Right cardiac atrium (tissue), 5 donors: ENCODE data around the gene OSM. TPM values are rescaled to one million over a fixed set of nuclear protein-coding genes. Genes with fewer than 3 reads are reported as not detected.

ENCODE experiments used
- ATAC-seq, 2 donors: fragments of 200-7000 bp; cut with Tn5 transposase; one replicate each; pipeline versions ENCODE4 v1.8.0 to v1.9.1; 2020; ENCODE audit warnings: moderate library complexity in 2 of 2, mild to moderate bottlenecking in 1 of 2
- DNase-seq, 3 donors: peaks; one replicate each; pipeline ENCODE4 v3.0.0-alpha.2; 2020
- H3K27ac ChIP-seq: one replicate; pipeline ENCODE4 v1.5.1; 2013; ENCODE audit warnings: mild to moderate bottlenecking, low read length, control low read depth, moderate library complexity
- H3K27me3 ChIP-seq: one replicate; pipeline ENCODE4 v1.6.1; 2013; ENCODE audit not compliant: control insufficient read depth, insufficient read depth
- H3K4me1 ChIP-seq: one replicate; pipeline ENCODE4 v1.6.1; 2013; ENCODE audit warnings: low read length; ENCODE audit not compliant: control insufficient read depth, insufficient read depth
- H3K4me3 ChIP-seq: one replicate; pipeline ENCODE4 v1.5.1; 2013; ENCODE audit warnings: low read length, control low read depth
- H3K9me3 ChIP-seq: one replicate; pipeline ENCODE4 v1.6.1; 2013; ENCODE audit warnings: low read length; ENCODE audit not compliant: control insufficient read depth
- WGBS: extraction: QIAGEN DNeasy Blood & Tissue Kit; methylation state at CpG from one replicate; pipeline ENCODE4 v1.1.7; 2013; 5-methylcytosine and 5-hydroxymethylcytosine counted together
- intact Hi-C, 4 donors: fragments of 100-400 bp; cut with DNase I; formaldehyde crosslinking; loops; one replicate each; pipeline versions ENCODE4 v1.11.0 to v1.14.0; 2022 to 2023
- polyA plus RNA-seq: library from polyadenylated mRNA; stranded (reverse); fragments of 200-250 nt; gene quantifications from one replicate; pipeline ENCODE4 v1.2.3, GENCODE V29; 2013
- total RNA-seq, 4 donors: library from RNA; stranded (reverse); fragmentation: NEBNext Ultra II Directional; extraction: Animal tissue kit (Norgen Biotek cat#: 25700); gene quantifications; one replicate each; pipeline ENCODE4 v1.2.1, GENCODE V29; 2021
- donor health status: healthy with polysubstance abuse.
- donor health status: DM: no; HTN: yes; CAD: no.
- donor health status: DM: no; HTN: no; CAD: no.
- donor health status: DM: no; HTN: yes; CAD: no; lungs with severe emphysema.
- donor health status: DM: yes; HTN: yes; CAD: no.

Gene OSM
- total and polyA plus RNA-seq, 5 donors, result 0.17 to 1.5 (median 0.28) TPM

- no peaks in the 10 kb centered on the region for H3K27me3 ChIP-seq
- H3K27ac ChIP-seq, result no peak overlapping the region
- H3K4me1 ChIP-seq, result no peaks in the 10 kb centered on the region
- WGBS, result 85% methylated on average over 4 of the region's 4 CpGs
- H3K4me3 ChIP-seq, result no peak overlapping the region
- DNase-seq (peak in 1 of 3 donors; percentile 23), ATAC-seq (no peak)
- intact Hi-C loops, result no loop called here
- H3K9me3 ChIP-seq, result no peaks in the 10 kb centered on the region
These were observed 16.7 kb upstream of the OSM start for GRCh38 chr22:30283342-30283741.

- no peak for DNase-seq
- no peaks in the 10 kb centered on the region for H3K27me3 ChIP-seq
- no peak for ATAC-seq
- 67% methylated on average over 7 of the region's 7 CpGs for WGBS
- no peak overlapping the region for H3K27ac ChIP-seq
- H3K4me1 ChIP-seq, result peaks cover 5% of the 10 kb centered on the region
- no peaks in the 10 kb centered on the region for H3K9me3 ChIP-seq
- intact Hi-C loops, result no loop called here
- no peak overlapping the region for H3K4me3 ChIP-seq
These were observed 16.0 kb upstream of the OSM start for GRCh38 chr22:30282616-30283046.

DNA sequence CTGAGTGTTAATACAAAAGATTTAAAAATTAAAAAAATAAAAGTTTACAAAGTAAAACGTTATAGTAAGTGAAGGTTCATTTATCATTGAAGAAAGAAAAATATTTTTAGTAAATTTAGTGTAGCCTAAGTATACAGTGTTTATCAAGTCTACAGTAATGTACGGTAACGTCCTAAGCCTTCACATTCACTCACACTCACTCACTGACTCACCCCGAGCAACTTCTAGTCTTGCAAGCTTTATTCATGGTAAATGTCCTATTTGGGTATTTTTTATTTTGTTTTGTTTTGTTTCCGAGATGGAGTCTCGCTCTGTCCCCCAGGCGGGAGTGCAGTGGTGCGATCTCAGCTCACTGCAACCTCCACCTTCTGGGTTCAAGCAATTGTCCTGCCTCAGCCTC is 13.9 kb upstream of the OSM start:
- Histone ChIP-seq H3K27ac (no peak overlapping the region), H3K9me3 (no peaks in the 10 kb centered on the region), H3K4me1 (peaks cover 5% of the 10 kb centered on the region), H3K4me3 (no peak overlapping the region), H3K27me3 (no peaks in the 10 kb centered on the region)
- WGBS, result 80% methylated on average over 8 of the region's 8 CpGs
- intact Hi-C loops, result no loop called here
- ATAC-seq (no peak), DNase-seq (no peak)

- no peak for DNase-seq
- H3K4me3 ChIP-seq, result no peak overlapping the region
- no peaks in the 10 kb centered on the region for H3K9me3 ChIP-seq
- 92% methylated on average over 5 of the region's 5 CpGs for WGBS
- no peak for ATAC-seq
- H3K27ac ChIP-seq, result no peak overlapping the region
- no peaks in the 10 kb centered on the region for H3K27me3 ChIP-seq
- peaks cover 5% of the 10 kb centered on the region for H3K4me1 ChIP-seq
- intact Hi-C loops, result no loop called here
These were observed 13.3 kb upstream of the OSM start for GRCh38 chr22:30279932-30280331.

DNA sequence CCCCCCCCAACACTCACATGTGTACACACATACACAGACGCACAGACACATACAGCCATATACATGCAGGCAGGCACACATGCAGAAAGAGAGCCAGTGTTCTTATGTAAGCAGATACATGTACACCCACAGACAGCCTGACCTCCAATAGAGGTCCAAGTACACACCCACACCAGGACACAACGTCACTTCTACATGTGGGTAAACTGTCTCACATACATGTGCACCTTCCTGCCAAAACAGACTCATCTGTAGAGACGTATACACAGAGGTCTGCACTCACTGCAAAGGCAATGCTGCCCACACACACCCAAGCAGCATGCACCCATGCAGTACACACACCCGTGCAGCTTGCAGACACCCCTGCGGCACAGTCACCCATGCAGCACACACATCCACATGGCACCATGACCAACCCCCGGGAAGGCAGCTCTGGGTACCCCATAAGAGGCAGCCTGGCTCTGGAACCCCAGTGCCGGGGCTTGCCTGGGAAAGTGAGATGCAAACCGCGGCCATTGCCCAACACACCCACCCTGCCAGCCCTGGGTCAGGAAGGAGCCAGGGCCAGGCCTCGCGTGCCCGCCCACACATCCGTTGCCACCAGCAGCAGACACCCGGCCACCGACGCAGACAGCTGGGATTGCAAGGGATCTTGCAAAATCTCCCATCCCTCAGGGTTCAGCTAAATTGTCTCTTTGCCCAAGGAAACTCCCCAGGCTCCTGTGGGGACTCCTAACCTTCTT is 12.6 kb upstream of the OSM start:
- intact Hi-C loops, result no loop called here
- ATAC-seq (peak; percentile 8 to 29), DNase-seq (peak; percentile 70 to 86 (median 81))
- Histone ChIP-seq H3K4me3 (no peak overlapping the region), H3K4me1 (peaks cover 5% of the 10 kb centered on the region), H3K27ac (no peak overlapping the region), H3K9me3 (no peaks in the 10 kb centered on the region), H3K27me3 (no peaks in the 10 kb centered on the region)
- 59% methylated on average over 16 of the region's 16 CpGs for WGBS

GRCh38 chr22:30277547-30278344 is 11.1 kb upstream of the OSM start:
- H3K4me3 ChIP-seq, result no peak overlapping the region
- H3K4me1 ChIP-seq, result peaks cover 5% of the 10 kb centered on the region
- DNase-seq (peak; percentile 62 to 82 (median 81)), ATAC-seq (peak; percentile 74 to 85)
- WGBS, result 35% methylated on average over 14 of the region's 14 CpGs
- no peaks in the 10 kb centered on the region for H3K27me3 ChIP-seq
- H3K27ac ChIP-seq, result peak overlapping the region; percentile 22
- intact Hi-C loops, result no loop called here
- H3K9me3 ChIP-seq, result no peaks in the 10 kb centered on the region

GRCh38 chr22:30276039-30276438 is 9.4 kb upstream of the OSM start:
- WGBS, result 71% methylated on average over 8 of the region's 8 CpGs
- intact Hi-C loops, result no loop called here

GRCh38 chr22:30275625-30276024 is 9.0 kb upstream of the OSM start:
- no peak for DNase-seq
- Histone ChIP-seq H3K27ac (no peak overlapping the region), H3K9me3 (no peaks in the 10 kb centered on the region), H3K4me3 (no peak overlapping the region), H3K27me3 (no peaks in the 10 kb centered on the region), H3K4me1 (peaks cover 5% of the 10 kb centered on the region)
- intact Hi-C loops, result no loop called here
- WGBS, result 69% methylated on average over 8 of the region's 8 CpGs
- ATAC-seq, result no peak

More at GRCh38 chr22:30276039-30276438, 9.4 kb upstream of the OSM start:
- DNase-seq (no peak), ATAC-seq (no peak)
- no peak overlapping the region for H3K4me3 ChIP-seq
- H3K9me3 ChIP-seq, result no peaks in the 10 kb centered on the region
- no peak overlapping the region for H3K27ac ChIP-seq
- H3K4me1 ChIP-seq, result peaks cover 5% of the 10 kb centered on the region
- H3K27me3 ChIP-seq, result no peaks in the 10 kb centered on the region

- Histone ChIP-seq H3K9me3 (no peaks in the 10 kb centered on the region), H3K27me3 (no peaks in the 10 kb centered on the region), H3K4me3 (no peak overlapping the region), H3K27ac (no peak overlapping the region), H3K4me1 (peaks cover 5% of the 10 kb centered on the region)
- ATAC-seq, result no peak
- intact Hi-C loops, result no loop called here
- DNase-seq, result no peak
- WGBS, result 88% methylated on average over 9 of the region's 9 CpGs
These were observed 7.8 kb upstream of the OSM start for GRCh38 chr22:30274437-30274812.

DNA sequence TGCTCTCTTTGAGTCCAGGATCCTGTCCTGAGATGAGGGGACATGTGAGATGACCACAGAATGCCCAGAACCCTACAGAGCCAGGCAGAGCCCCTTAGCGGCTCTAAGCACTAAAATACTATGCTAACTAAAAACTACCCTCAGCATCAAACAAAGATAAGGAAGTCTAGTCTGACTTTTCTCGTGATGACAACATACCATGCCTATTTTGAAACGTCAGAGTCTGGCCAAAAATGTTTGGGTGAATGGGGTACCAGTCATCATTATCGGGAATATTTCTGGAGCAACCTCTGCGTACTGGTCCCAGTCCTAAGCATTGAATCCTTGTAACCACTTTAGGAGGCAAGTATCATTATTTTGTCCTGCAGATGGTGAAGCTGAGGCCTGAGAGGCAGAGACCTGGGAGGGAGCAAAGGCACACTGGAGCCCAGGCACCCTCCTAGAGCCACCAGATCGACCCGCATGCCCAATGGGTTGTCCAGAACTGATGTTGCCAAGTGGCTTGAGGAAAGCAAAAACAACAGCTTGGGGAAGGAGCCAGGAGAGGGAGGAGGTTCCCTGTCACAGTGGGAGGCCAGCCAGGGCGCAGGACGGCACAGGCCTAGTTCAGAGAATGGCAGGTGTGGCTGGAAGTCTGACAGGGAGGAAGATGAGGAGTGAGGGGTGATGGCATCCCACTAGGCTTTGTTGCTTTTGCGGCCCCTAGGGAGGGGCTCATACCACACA is 7.2 kb upstream of the OSM start:
- no peak overlapping the region for H3K4me3 ChIP-seq
- peak in 1 of 2 donors; percentile 4 for ATAC-seq
- intact Hi-C loops, result no loop called here
- 63% methylated on average over 10 of the region's 10 CpGs for WGBS
- no peak for DNase-seq
- H3K27ac ChIP-seq, result no peak overlapping the region
- H3K4me1 ChIP-seq, result peaks cover 5% of the 10 kb centered on the region
- no peaks in the 10 kb centered on the region for H3K27me3 ChIP-seq
- no peaks in the 10 kb centered on the region for H3K9me3 ChIP-seq
